ENCODE results near the gene PHYKPL.
A peak's percentile ranks its signal among the peaks of the same experiment; 100 is the strongest.

The PHYKPL gene

DNA sequence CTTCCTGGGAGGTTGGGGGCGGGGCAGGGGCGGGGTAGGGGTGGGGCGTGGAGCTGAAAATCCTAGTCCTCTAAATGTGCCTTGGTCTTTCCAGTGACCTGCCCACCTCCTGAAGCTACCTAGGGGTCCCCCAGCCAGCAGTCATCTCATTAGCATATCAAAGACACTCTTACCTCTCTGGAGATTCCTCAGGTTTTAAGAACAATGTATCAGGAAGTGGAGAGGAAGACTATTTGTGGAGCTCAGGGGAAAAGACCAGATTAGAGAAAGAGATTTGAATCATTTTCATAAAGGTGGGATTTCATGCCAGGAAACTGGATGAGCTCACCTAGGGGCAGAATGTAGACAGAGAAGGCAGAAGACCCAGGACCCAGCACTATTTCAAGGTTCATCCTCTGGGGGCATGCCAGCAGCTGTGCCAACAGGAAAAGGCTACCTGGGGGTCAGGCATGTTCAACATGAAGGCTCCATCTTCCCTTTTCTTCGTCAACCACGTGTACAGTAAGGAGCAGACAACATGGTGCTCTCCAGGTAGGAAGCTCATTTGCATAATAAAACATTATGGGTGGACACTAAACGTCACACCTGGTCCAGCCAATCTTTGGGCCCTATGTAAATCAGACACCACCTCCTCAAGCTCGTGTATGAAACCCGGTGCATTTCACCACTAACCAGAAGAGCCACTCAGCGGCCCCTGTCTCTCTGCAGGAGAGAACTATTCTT, 52.3 kb downstream of the PHYKPL start:
- DNase-seq, result no peak

DNA sequence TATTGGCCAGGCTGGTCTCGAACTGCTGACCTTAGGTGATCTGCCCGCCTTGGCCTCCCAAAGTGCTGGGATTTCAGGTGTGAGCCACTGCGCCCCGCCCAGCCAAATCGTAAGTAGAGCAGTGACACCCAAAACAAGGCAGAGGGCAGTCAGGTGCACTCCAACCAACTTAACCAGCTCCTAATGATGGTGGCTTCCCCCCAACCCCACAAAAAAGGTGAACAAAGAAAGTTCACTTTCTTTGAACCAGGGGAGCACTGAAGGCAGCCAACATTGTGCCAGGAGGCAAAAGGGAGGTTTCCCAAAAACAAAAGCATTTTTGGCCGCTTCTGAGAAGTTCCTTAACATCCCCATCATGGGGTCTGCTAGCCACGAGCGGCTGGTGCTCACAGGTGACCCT, 55.0 kb downstream of the PHYKPL start:
- DNase-seq, result no peak

DNA sequence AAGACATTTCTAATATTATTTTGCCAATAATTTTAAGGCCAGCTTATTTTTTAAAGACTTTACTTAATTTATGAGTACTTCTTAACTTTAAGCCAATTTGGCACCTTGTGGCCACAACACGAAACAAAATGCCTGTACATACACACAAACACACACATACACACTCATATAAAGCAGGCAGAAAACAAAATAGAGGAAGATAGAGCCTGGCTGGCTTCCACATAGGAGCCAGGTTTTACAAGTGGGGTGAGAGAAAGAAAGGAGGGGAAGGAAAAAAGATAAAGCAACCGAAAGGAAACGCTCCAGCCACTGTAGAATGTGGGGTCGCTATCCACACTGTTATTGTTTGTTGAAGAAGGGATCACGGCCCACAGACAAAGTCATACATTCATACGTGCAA, 55.8 kb downstream of the PHYKPL start:
- no peak for DNase-seq

DNA sequence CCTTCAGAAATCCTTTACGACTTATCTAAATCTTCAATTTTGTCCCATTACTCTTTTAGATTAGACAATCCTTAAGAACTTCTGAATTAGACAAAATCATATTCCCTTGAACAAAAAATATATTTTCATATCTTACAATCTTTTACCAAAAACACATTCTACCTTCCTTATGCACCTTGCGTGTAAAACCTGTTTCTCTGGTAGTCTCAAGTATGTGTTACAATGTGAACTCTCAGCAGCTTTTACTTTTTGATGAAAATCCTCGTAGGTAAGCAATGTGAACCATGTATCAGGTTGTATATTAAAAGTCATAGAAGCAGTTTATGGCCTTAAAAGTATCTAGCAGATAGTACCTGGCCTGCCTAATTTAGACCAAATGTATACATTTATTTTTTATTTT, 58.1 kb downstream of the PHYKPL start:
- no peak for DNase-seq

DNA sequence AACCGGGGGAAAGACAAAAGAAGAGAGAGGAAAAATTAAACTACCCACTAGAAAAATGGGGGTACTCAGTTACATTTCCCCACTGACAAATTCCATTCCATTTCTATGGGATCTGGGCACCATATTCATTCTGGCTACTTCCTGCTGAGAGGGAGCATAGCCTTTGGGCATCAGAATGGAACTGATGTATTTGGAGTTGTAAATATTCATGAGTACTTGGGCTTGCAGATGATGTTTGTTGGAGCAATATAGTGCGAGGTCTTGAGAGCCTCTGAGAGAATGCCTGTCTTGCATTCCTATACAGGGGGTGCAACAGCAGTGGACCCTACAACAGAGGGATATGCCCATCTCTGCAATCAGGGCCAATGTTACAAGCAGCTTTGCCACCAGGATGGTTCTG, 62.1 kb downstream of the PHYKPL start:
- DNase-seq, result no peak

DNA sequence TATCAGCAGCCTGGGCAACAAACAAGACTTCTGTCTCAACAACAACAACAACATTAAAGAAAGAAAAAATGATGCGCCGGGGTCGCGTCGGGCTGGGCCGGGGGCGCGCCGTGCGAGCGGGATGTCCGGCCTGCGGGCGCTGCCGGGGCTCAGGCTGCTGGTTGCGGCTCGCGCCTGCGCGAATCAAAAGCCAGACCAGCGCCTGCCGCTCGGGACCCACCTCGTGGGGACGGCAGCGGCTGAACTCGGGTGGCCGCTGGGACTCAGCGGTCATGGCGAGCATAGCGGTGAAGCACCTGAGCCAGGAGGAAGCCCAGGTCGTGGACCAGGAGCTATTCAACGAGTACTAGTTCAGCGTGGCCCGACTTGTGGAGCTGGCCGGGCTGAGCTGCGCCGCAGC, 67.0 kb downstream of the PHYKPL start:
- no peak for DNase-seq

DNA sequence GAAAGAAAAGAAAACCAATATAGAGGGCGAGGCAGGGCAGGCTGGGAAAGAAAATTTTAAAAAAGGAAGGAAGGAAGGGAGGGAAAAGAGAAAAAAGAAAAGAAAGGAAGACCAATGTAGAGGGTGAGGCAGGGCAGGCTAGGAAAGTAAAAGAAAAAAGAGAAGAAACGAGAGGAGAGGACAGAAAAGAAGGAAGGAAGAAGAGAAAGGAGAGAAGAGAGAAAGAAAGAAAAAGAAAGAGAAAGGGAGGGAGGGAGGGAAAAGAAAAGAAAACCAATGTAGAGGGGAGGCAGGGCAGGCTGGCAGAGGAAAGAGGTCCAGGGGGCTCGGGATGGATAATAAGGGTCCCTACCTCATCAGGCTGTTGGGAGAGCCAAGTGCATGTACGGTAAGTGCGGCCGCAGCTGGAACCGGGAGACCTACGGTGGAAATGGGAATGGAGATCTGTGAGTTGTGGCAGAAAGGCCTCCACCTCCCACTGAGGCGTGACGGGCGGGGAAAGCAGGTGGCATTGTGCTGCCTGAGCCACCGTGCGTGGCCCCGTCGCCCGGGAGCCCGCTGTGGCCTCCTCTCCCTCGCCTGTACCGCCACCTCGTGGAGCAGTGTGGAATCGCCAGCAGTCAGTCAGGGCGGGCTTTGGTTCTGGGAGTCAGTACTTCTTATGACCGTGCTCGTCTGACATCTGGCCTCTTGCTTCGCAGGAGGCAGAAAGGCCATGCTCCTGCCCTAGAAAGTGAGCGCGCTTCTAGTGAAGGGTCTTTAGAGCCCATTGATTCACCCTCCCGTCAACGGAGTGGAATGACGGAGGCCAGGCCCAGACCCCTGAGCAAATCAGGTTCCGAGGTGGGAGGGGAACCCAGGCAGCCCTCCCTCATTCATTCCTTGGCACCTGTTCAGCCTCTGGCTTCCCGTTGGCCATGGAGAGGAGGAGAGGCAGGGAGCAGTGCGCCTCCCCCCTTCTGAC, 68.5 kb downstream of the PHYKPL start:
- DNase-seq, result peak; percentile 70

DNA sequence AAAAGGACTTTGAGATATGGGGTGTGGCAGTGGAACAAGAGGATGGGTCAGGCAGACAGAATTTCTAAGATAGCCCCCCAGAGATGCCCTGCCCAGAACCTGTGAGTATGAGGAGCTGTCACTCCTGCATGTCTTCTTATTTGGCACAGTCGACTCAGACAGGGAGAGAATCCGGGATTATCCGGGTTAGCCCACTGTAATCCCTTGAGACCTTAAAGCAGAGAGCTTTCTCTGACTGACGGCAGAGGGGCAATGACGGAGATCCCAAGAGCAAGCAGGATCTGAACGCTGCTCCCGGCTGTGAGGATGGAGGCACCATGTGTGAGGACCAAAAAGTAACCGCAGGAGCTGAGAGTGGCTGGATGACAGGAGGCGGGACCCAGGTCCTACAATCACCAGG, 70.1 kb downstream of the PHYKPL start:
- DNase-seq, result no peak

DNA sequence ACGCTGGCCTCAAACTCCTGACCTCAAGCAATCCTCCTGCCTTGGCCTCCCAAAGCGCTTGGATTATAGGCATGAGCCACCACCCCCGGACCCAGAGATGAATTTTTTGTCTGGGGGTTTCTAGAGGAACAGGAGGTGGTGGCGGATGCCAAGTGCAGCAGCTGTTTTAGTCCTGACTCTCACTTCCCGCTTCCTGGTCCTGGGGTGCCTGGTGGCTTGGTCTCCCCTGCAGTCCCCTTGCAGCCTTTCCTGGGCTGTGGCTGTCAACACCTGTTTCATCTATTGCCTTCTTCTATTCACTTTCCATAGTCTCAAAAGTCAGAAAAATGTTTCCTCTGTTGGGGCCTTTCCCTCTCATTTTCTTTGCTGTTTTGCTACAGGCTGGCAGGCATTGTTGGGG, 72.4 kb downstream of the PHYKPL start:
- no peak for DNase-seq

All from NCI-H1694 (cell line).